Measurements from ENCODE around the gene NDP.
A peak's percentile ranks its signal among the peaks of the same experiment; 100 is the strongest.

NDP gene

DNA sequence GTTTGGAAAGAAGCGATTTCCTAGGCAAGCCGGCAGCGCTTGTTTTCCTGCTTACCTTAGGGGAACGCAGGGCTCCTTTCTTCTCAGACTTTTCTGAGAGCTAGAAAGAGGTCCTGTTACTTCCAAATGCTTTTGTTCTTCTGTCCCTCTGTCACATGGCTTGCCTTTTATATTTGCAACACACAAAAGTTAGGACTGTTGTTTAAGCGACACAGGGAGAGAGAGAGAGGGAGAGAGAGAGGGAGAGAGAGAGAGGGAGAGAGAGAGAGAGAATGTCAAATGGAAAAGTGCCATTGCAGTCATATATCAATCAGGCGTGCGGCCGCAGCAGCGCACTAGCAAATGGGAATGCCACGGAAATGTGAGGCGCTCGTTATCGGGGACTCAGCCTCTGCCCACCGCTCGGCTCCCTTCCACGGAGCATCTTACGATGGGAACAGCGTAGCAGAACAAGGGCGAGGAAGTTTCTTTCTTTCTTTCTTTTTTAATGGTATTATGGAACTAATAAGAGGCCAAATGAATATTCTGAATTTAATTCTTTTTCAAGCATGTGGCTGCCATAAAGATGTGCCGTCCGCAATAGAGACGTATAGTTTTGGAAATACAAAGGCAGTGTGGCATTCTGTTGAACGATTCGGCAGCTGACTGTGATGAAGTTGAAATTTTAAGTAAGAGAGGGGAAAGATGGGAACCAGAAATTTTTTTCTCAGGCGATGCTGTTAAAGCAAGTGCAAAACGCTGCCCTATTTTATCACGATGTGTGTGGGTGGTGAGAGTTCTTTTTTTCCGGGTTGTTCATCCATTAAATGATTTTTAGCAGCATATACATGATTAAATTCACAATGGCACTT lies at the start of gene NDP:
NDP (minus strand) TSS at position 142 of the 851 bp plus-strand sequence. CDS start 14,745 bp downstream, outside the sequence.
- DNase-seq = no peak

DNA sequence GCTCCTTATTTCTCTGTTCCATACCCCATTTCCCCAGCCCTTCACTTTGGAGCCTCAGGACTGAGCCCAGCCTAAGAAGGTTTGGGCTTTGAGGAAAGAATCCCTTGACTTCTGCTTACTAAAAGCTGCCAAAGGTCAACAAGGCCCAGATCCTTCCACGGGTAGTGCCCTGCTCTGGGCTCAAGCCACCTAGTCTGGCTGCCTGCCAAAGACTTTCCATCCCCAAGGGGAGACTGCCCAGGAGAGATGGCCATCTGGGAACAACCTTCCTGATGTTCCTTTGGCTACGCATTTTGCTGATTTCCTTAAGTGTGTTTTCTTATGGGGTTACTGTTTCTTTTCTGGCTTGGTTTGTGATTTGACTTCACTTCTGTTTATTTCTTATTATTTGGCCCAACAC lies 49.8 kb upstream of the NDP start:
- DNase-seq = no peak

- no peak for DNase-seq
These were observed 47.5 kb upstream of the NDP start for GRCh38 chrX:44020693-44021092.

GRCh38 chrX:44019911-44020310 lies 46.7 kb upstream of the NDP start:
- DNase-seq = no peak

DNA sequence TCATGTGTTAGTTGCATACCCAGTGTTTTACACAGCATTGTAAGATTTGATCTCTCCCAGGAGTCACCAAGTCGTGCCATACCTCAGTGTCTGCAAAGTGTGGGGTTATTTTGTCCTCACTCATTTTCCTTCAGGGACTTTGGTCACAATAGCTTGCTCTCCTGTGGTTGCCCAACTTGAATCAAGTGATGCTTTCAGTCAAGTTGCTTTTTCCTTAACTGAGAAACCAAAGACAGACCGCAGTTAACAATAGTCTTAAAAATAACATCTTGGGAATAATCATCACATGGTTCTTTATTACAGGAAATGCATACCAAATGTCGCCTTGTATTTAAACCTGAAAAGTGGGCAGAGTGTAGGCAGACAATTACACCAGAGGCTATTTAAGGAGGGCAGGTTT lies 44.5 kb upstream of the NDP start:
- DNase-seq = no peak

DNA sequence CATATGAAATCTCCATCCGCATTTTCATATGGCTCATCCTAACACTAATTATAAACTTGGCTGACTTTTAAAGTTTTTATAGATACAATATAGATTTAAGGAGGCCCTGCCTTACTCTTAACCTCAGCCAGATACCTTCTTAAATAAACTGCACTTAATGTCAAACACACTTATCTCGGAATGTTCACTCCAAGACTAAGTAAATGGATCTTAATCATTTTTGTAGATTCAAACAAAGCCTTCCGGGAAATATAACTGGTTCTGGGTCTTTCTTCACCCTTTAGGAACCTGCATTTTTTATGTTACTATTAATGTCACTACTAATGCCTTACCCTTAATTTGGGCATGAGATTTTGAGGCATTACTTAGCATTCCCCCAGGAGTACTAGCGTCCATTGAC lies 43.7 kb upstream of the NDP start:
- no peak for DNase-seq

GRCh38 chrX:44012484-44013096 lies 39.4 kb upstream of the NDP start:
- DNase-seq = peak; percentile 95

GRCh38 chrX:44011506-44011905 lies 38.3 kb upstream of the NDP start:
- peak; percentile 64 for DNase-seq

DNA sequence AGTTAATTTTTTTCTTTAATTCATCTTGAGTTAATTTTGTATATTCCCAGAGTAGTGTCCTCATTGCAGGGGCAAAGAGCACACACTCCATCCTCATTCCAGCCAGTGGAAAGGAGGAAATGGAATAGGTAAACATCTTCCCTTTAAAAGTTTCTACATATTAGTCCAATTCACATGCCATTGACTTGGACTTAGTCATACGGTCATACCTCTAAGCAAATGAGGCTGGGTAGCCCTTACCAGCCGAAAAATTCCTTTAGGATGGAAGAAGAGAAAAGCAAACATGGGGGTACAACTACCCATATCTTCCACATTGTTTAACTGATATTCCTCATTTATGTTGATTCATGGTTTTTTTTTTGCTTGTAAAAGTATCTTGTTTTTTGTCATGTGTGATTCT lies 37.4 kb upstream of the NDP start:
- no peak for DNase-seq

GRCh38 chrX:44006081-44006480 lies 32.9 kb upstream of the NDP start:
- DNase-seq = no peak

GRCh38 chrX:44003975-44004374 lies 30.8 kb upstream of the NDP start:
- DNase-seq = no peak

DNA sequence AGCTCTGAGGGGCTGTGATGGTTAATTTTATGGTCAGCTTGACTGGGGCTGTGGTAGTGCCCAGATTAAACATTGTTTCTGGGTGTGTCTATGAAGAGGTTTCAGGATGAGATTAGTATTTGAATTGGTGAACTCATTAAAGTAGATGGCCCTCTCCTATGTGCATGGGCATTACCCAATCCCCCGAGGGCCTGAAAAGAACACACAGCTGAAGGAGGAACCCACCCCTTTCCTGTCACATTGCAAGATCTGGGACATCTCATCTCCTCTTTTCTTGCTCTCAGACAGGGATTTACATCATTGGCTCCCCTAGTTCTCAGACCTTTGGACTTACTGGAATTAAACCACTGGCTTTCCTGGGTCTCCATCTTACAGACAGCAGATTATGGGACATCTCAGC lies 29.4 kb upstream of the NDP start:
- no peak for DNase-seq

- DNase-seq = no peak
These were observed 25.2 kb upstream of the NDP start for GRCh38 chrX:43998374-43998773.

DNA sequence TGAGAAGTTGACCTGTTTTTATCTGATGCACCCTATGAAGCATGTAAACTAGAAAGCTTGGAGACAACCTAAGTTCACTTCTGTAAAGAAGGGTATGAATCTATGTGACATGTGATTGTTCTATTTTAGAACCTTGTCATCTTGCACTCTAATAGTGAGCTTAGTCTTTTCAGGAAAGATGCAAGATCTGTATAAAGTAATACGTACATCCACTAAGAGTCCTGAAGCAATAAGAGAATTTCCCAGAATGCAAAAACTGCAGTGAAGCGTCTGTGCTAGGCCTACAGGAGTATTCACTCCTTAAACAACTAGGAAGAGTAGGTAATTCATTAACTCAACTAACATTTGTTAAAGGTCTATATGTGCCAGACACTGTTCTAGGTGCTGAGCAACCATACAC lies 23.3 kb upstream of the NDP start:
- DNase-seq = no peak

- no peak for DNase-seq
These were observed 12.9 kb upstream of the NDP start for GRCh38 chrX:43986083-43986482.

DNA sequence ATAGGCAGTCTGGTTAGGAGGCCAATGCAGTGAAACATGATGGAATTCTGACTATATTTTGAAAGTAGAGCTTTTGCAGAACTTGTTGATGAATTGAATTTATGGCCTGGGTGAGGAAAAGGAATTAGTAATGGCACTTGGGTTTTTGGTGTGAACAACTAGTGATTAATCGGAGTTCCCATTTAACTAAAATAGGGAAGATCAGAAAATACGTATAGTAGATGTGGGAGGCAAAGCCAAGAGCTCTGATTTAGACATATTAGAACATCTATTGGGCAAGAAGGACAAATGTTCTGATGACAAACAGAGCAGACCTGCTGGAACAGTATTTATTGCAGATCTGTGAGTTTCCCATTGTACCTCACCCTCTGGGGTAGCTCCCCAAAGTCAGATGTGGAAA lies 12.3 kb upstream of the NDP start:
- DNase-seq = no peak

GRCh38 chrX:43978226-43978625 lies 5.0 kb upstream of the NDP start:
- no peak for DNase-seq

DNA sequence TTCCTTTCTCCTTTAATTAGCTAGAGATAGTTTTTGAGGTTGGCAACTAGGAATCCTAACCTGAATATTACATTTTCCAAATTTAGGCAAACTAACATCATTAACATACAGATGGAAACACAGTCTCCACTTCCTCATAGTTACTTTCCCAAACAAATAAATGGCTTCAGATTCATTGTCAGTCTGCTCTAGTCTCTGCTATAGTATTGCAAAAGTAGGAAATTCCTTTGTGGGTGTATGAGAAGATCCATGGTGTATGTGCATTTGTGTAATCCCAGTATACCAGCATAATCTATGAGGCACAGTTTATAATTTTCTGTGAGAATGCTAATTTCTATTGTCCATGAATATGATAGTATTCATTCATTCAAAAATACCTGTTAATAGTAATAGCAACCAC lies 3.0 kb upstream of the NDP start:
- DNase-seq = peak; percentile 4

DNA sequence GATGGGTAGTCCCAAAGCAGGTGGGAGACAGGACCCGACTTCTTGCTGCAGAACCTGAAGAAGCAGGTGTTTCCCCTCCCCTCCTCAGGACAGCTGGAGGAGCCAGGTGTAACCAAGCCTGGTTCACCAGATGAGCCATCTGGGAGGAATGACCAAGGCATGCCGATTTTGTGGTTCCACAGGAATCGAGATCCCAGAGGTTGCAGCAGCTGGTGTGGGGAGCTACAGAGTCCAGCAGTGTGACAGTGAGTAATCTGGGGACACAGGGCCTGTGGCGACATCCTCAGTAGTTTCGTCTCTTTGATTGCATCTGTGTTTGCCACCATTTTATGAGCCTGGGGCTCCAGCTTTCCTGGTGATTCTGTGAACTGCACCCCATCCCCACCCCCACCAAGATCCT lies 2.6 kb upstream of the NDP start:
- no peak for DNase-seq

GRCh38 chrX:43974741-43975465 lies 1.7 kb upstream of the NDP start:
- DNase-seq = no peak

DNA sequence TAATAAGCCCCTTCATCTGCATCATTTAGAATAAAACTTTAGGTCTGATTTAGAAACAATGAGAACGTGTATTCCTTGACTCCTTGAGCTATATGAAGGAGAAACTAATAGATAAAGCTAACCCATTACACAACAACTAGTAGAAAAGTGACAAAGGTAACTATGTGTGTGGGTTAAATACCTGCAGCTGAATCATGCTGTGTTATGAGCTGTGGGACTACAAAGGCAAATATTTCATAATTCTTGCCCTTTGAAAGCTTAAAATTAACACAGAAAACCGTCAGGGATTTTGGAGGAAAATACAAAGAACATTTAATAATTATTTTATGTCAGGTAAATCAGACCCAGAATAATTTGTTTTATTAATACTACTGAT lies 898 bp upstream of the NDP start:
- no peak for DNase-seq

DNA sequence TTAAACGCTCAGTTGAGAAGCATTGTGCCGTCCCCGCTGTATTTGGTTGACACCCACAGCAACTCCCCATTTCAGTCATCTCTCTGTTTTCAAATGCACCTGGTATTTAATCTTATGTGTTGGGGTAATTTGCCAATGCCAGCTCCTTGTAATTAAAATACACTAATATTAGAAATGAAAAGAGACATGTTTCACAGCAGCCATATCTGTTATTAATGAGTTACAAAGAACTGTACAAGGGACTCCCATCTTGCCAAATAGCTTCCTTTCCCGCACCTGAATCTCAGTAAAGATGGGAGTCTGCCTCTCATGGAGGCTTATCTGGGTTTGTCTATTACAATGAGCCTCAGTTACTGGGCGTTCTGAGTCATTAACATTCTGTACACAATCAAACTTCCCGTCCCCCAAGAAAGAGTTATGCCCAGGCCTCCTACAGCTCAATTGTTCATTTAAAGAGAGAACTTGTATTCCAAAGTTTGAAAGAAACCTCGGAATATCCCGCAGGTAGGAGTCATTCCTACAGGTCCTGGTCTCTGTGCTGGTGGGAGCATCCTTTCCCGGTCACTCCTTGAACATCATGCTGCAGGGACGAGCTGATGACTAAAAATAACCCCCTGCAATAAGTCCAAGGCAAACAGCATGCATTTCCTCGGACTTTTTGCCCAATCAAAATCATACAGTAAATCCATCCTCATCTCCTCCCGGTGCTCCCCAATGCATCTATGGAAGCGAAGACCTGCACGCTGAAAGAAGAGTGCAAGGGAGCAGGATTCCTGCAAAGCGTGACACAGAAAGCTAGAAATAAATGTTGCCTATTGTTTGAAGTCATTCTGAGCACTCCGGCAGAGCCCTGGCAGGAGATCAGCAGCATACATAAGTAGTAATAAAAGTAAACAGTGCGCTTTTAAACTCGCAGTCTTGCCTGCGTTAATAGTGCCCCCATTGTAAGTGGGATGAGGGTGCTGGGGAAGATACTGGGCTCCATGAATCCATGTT lies 926 bp downstream of the NDP start:
- DNase-seq = no peak

DNA sequence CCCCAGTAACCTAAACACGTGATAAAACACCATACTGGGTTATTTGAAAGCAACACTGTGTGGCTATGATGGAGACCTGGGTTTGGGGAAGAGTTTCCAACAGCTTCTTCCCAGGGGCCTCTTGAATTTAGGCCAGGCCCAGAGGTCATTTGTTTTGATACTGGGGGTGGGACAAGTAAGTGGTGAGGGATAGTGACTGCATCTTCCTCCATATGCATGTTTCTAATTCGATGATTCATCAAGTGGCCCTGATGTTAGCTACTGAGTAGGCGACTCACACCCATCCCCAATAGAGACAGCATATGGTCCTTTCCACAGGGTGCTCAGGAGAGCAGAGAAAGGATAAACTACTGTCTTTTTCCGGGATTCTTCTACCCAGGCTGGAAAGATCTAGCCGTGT lies 2.7 kb downstream of the NDP start:
- DNase-seq = no peak

Data from MV-4-11 (cell line).